PC-3 (cell line): Measurements from ENCODE around the gene RASA4B. TPM values are rescaled to one million over a fixed set of nuclear protein-coding genes. Genes with fewer than 3 reads are reported as not detected.

Source experiments
- ATAC-seq: fragments of 200-7000 bp; cut with Tn5 transposase; 2 replicates; pipeline ENCODE4 v1.9.1; 2020; ENCODE audit warnings: mild to moderate bottlenecking, moderate library complexity
- BruUV-seq: library from RNA; stranded (reverse); fragments of 400-500 nt; replicated peaks from 2 replicates; lab custom pipeline; 2021; lab: Mats Ljungman, UMichigan
- CTCF ChIA-PET: fragments of 300-600 bp; sonication (Branson Sonifier 250); formaldehyde crosslinking; loops from one replicate; lab custom pipeline; 2022; ENCODE audit warnings: antibody characterized with exemption; lab: Charles Lee
- POLR2A ChIA-PET: fragments of 300-600 bp; sonication (Branson Sonifier 250); formaldehyde crosslinking; loops from one replicate; lab custom pipeline; 2022; ENCODE audit warnings: antibody characterized with exemption; ENCODE audit not compliant: unreplicated experiment; lab: Charles Lee
- DNase-seq: peaks from one replicate; pipeline ENCODE4 v3.0.0-alpha.2; 2015
- H2AFZ ChIP-seq: fragments of 300-600 bp; sonication (generic); 2 replicates; pipeline ENCODE4 v1.6.0; 2016; ENCODE audit warnings: antibody characterized with exemption, low read length
- H3F3A ChIP-seq: fragments of 300-600 bp; sonication (generic); one replicate; pipeline ENCODE4 v1.6.0; 2017; ENCODE audit warnings: antibody characterized with exemption, low read length, control low read depth, mild to moderate bottlenecking; ENCODE audit not compliant: unreplicated experiment
- H3K27ac ChIP-seq: fragments of 300-600 bp; sonication (generic); 2 replicates; pipeline ENCODE4 v1.5.1; 2016; ENCODE audit warnings: mild to moderate bottlenecking, low read length
- H3K27me3 ChIP-seq: fragments of 300-600 bp; sonication (generic); 2 replicates; pipeline ENCODE4 v1.6.1; 2016; ENCODE audit warnings: low read length, mixed read lengths
- H3K36me3 ChIP-seq: fragments of 300-600 bp; sonication (generic); 2 replicates; pipeline ENCODE4 v1.6.1; 2016; ENCODE audit warnings: low read depth, mixed run types, low read length, mixed read lengths
- H3K4me1 ChIP-seq: fragments of 300-600 bp; sonication (generic); 2 replicates; pipeline ENCODE4 v1.5.1; 2016; ENCODE audit warnings: low read length; ENCODE audit not compliant: insufficient read depth
- H3K4me2 ChIP-seq: fragments of 300-600 bp; sonication (generic); 2 replicates; pipeline ENCODE4 v1.6.0; 2016; ENCODE audit warnings: low read length
- H3K4me3 ChIP-seq: fragments of 300-600 bp; sonication (generic); 2 replicates; pipeline ENCODE4 v1.5.1; 2016; ENCODE audit warnings: mild to moderate bottlenecking, low read length, mixed read lengths
- H3K79me2 ChIP-seq: fragments of 300-600 bp; sonication (generic); 2 replicates; pipeline ENCODE4 v1.6.1; 2017; ENCODE audit warnings: low read length, mixed read lengths
- H3K9ac ChIP-seq: fragments of 300-600 bp; sonication (generic); 2 replicates; pipeline ENCODE4 v1.6.0; 2016; ENCODE audit warnings: mild to moderate bottlenecking, low read length
- H3K9me2 ChIP-seq: fragments of 300-600 bp; sonication (generic); replicated peaks from 2 replicates; pipeline ENCODE4 v1.6.1; 2016; ENCODE audit warnings: mixed run types, low read length, mixed read lengths
- H3K9me3 ChIP-seq: fragments of 300-600 bp; sonication (generic); 2 replicates; pipeline ENCODE4 v1.6.1; 2016; ENCODE audit warnings: low read length, mixed read lengths
- H4K20me1 ChIP-seq: fragments of 300-600 bp; sonication (generic); 2 replicates; pipeline ENCODE4 v1.6.1; 2016; ENCODE audit warnings: low read length, mixed read lengths
- CTCF ChIP-seq: fragments of 300-600 bp; sonication (generic); conservative IDR thresholded peaks from 2 replicates; pipeline ENCODE4 v1.5.1; 2017; ENCODE audit warnings: antibody characterized with exemption, low read depth, mild to moderate bottlenecking, low read length
- EZH2 ChIP-seq: fragments of 300-600 bp; sonication (generic); IDR thresholded peaks from one replicate; pipeline ENCODE4 v1.6.1; 2017; ENCODE audit warnings: antibody characterized with exemption, mild to moderate bottlenecking, low read length; ENCODE audit not compliant: unreplicated experiment
- EZH2phosphoT487 ChIP-seq: fragments of 300-600 bp; sonication (generic); IDR thresholded peaks from 2 replicates; pipeline ENCODE4 v1.6.1; 2018; ENCODE audit warnings: mild to moderate bottlenecking, antibody characterized with exemption, low read length, borderline replicate concordance
- intact Hi-C: fragments of 100-400 bp; cut with micrococcal nuclease; formaldehyde crosslinking; loops from 2 replicates; pipeline ENCODE4 v1.9.0; 2023
- total RNA-seq: library from RNA; depleted of rRNA; stranded (reverse); fragments of >200 nt; gene quantifications from 2 replicates; pipeline ENCODE4 v1.2.3, GENCODE V29; 2014

Gene RASA4B
- total RNA-seq, 1 experiment from 2014 or later, result 10.2 TPM

- CTCF ChIA-PET, result no interaction called here
These were observed 71.9 kb downstream of the RASA4B start for GRCh38 chr7:102445674-102446071.

GRCh38 chr7:102444961-102445673, 72.5 kb downstream of the RASA4B start:
- Histone ChIP-seq H2AFZ (no peak overlapping the region), H3K4me1 (peaks cover 12% of the 10 kb centered on the region), H4K20me1 (no peaks in the 10 kb centered on the region), H3K9me3 (no peaks in the 10 kb centered on the region), H3K27me3 (no peaks in the 10 kb centered on the region), H3K36me3 (no peaks in the 10 kb centered on the region), H3K79me2 (no peaks in the 10 kb centered on the region), H3K9me2 (no peaks in the 10 kb centered on the region), H3K27ac (no peak overlapping the region), H3F3A (no peaks in the 10 kb centered on the region), H3K9ac (no peak overlapping the region), H3K4me3 (no peak overlapping the region), H3K4me2 (no peak overlapping the region)
- CTCF ChIA-PET, result no interaction called here
- intact Hi-C loops, result no loop called here
- ATAC-seq (no peak), DNase-seq (no peak)
- POLR2A ChIA-PET, result no interaction called here
- TF ChIP-seq EZH2phosphoT487 (no peak), EZH2 (no peak), CTCF (no peak)
- BruUV-seq, result no TSS peak

More at GRCh38 chr7:102445674-102446071, 71.9 kb downstream of the RASA4B start:
- no peak overlapping the region for H3K9ac ChIP-seq
- POLR2A ChIA-PET, result no interaction called here
- no peak overlapping the region for H3K4me2 ChIP-seq
- no peaks in the 10 kb centered on the region for H3K9me2 ChIP-seq
- H3K4me3 ChIP-seq, result no peak overlapping the region
- H2AFZ ChIP-seq, result no peak overlapping the region
- TF ChIP-seq EZH2, result no peak
- no peaks in the 10 kb centered on the region for H3K79me2 ChIP-seq
- ATAC-seq (no peak), DNase-seq (no peak)
- BruUV-seq, result no TSS peak
- peaks cover 6% of the 10 kb centered on the region for H3K4me1 ChIP-seq
- H4K20me1 ChIP-seq, result no peaks in the 10 kb centered on the region
- intact Hi-C loops, result no loop called here
- no peaks in the 10 kb centered on the region for H3K36me3 ChIP-seq
- no peaks in the 10 kb centered on the region for H3F3A ChIP-seq
- no peak overlapping the region for H3K27ac ChIP-seq
- no peaks in the 10 kb centered on the region for H3K9me3 ChIP-seq
- no peaks in the 10 kb centered on the region for H3K27me3 ChIP-seq

- intact Hi-C loops, result no loop called here
- Histone ChIP-seq H3F3A (peaks cover 4% of the 10 kb centered on the region), H3K79me2 (no peaks in the 10 kb centered on the region), H3K4me1 (peaks cover 11% of the 10 kb centered on the region), H3K27me3 (no peaks in the 10 kb centered on the region), H3K4me3 (no peak overlapping the region), H3K9me2 (no peaks in the 10 kb centered on the region), H4K20me1 (no peaks in the 10 kb centered on the region), H3K27ac (peak overlapping the region; percentile 28), H3K9me3 (no peaks in the 10 kb centered on the region), H2AFZ (no peak overlapping the region), H3K36me3 (no peaks in the 10 kb centered on the region), H3K9ac (no peak overlapping the region), H3K4me2 (peak overlapping the region; percentile 64)
- no TSS peak for BruUV-seq
- peak; percentile 98 for ATAC-seq
- ChIA-PET POLR2A (interaction anchor here (0.6 kb wide), 1 partner anchor 28 kb away, joined by 3 read pairs; no protein-coding TSS in a partner anchor), CTCF (interaction anchor here (0.6 kb wide), 1 partner anchor 47 kb away, joined by 7 read pairs; no protein-coding TSS in a partner anchor)
- peak; percentile 90 for DNase-seq
- TF ChIP-seq EZH2phosphoT487 (no peak), CTCF (no peak), EZH2 (no peak)
These were observed 77.4 kb downstream of the RASA4B start for GRCh38 chr7:102439963-102440795.
